K562 (cell line): ENCODE results near the gene METTL8. TPM values are rescaled to one million over a fixed set of nuclear protein-coding genes. Genes with fewer than 3 reads are reported as not detected.

ENCODE experiments used
- CTBP1 ChIP-seq: fragments of 450-650 bp; IDR thresholded peaks from 2 replicates; pipeline ENCODE4 v1.6.1; 2016; ENCODE audit warnings: borderline replicate concordance
- SRF ChIP-seq, 2 experiments: fragments of 250-450, 450-650 bp in 1 of 2; sonication (Bioruptor Pico) in 1 of 2; sonication (generic) in 1 of 2; formaldehyde crosslinking; IDR thresholded peaks; 2 replicates each; pipeline versions ENCODE4 v1.5.0 to v1.5.1; 2020 to 2022; ENCODE audit warnings: mild to moderate bottlenecking in 1 of 2, missing genetic modification reagents in 1 of 2
- TEAD1 ChIP-seq, 2 experiments: fragments of 450-650 bp in 1 of 2; sonication (generic) in 1 of 2; formaldehyde crosslinking; IDR thresholded peaks; 2 replicates each; pipeline versions ENCODE4 v1.4.0 to v1.8.0; 2020 to 2022; ENCODE audit warnings: mild to moderate bottlenecking in 2 of 2, missing genetic modification reagents in 1 of 2
- TSHZ1 ChIP-seq: fragments of 250-450 bp; sonication (Bioruptor Pico); IDR thresholded peaks from 2 replicates; pipeline ENCODE4 v1.4.0; 2020; ENCODE audit warnings: mild to moderate bottlenecking, moderate library complexity
- ZNF609 ChIP-seq: sonication (generic); formaldehyde crosslinking; IDR thresholded peaks from 2 replicates; pipeline ENCODE4 v1.8.1; 2023; ENCODE audit warnings: missing genetic modification reagents, mild to moderate bottlenecking, borderline replicate concordance
- polyA plus RNA-seq, 8 experiments: library from polyadenylated mRNA; depleted of rRNA in 4 of 8; stranded (reverse) in 5 of 8; unstranded in 3 of 8; fragments of >200 nt; fragmentation: Nextera tagmentation in 2 of 8; fragmentation: Illumina TruSeq in 1 of 8; extraction: Ambion mirVana in 2 of 8; extraction: Trizol in 1 of 8; gene quantifications; 2 replicates each; pipeline versions ENCODE4 v1.2.1 to v1.2.3, GENCODE V29; 2011 to 2014; ENCODE audit warnings: inconsistent platforms in 1 of 8, missing spikeins in 1 of 8
- total RNA-seq, 7 experiments: library from RNA; depleted of rRNA in 6 of 7; stranded (reverse); fragments of >200 nt in 6 of 7; fragmentation: Illumina TruSeq in 2 of 7; extraction: Trizol in 2 of 7; gene quantifications; 2 replicates each; pipeline versions ENCODE4 v1.2.1 to v1.2.3, GENCODE V29; 2011 to 2021; ENCODE audit warnings: low replicate concordance in 1 of 7
- TF ChIP-seq, protein P1 (sequence below): sonication (generic); formaldehyde crosslinking; IDR thresholded peaks from 2 replicates; pipeline ENCODE4 v1.8.1; 2023; ENCODE audit warnings: mild to moderate bottlenecking, missing genetic modification reagents
- TF ChIP-seq, protein P2 (sequence below), 2 experiments: fragments of 450-650 bp; conservative IDR thresholded peaks; 2 replicates each; pipeline ENCODE4 v1.6.1; 2017; ENCODE audit warnings: mild to moderate bottlenecking in 2 of 2, moderate library complexity in 2 of 2

The METTL8 gene
- total and polyA plus RNA-seq, 9 of the 15 experiments (the other 6 are each of a cell fraction or from before 2014, with no cell fraction given): 12.9 to 52.6 (median 33.7) TPM

DNA sequence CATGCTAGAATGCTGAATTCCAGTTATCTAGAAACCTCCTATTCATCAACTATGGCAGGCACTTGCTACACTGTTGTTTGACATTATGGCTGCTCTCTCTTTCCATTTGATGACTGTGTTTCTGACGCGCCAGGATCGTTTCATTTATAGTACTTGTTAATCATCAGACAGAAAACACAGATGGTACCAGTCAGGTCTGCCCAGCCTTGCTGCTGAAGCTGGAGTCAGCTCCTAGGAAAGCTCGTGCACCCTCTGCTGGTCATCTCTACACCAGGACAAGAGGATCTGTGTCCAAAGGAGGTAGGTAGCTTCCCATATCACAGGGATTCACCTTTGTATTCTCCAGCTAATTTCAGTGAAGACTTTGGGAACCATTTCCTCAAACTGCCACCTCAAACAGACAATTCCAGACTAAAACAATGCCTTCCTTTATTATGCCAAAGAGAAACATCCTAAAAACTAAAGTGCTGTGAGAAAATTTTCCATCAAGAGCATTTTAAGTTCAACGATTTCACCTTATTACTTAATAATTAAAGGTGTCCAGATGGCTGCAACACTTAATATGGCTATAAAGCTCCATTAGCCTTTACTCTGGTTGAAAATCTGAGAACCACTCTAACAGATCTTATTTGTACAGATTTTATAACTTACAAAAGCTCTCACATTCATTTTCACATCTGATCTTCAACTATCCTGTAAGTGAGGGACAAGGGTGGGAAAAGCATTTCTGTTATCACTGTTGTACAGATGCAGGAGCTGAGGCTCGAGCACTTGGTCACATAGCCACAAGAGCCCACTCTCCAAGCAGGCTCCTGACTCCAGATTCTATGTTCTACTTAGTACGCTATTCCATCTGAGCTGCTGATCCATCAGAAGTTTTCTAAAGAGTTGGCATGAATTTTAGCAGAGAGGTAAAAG is 17.5 kb downstream of the METTL8 start (continued):
- 0 out of 2 replicates have a peak, but pooled peaks have one; percentile 54 for TF ChIP-seq ZNF609 (CRISPR knock-in tag)
- TF ChIP-seq, protein P1, sequence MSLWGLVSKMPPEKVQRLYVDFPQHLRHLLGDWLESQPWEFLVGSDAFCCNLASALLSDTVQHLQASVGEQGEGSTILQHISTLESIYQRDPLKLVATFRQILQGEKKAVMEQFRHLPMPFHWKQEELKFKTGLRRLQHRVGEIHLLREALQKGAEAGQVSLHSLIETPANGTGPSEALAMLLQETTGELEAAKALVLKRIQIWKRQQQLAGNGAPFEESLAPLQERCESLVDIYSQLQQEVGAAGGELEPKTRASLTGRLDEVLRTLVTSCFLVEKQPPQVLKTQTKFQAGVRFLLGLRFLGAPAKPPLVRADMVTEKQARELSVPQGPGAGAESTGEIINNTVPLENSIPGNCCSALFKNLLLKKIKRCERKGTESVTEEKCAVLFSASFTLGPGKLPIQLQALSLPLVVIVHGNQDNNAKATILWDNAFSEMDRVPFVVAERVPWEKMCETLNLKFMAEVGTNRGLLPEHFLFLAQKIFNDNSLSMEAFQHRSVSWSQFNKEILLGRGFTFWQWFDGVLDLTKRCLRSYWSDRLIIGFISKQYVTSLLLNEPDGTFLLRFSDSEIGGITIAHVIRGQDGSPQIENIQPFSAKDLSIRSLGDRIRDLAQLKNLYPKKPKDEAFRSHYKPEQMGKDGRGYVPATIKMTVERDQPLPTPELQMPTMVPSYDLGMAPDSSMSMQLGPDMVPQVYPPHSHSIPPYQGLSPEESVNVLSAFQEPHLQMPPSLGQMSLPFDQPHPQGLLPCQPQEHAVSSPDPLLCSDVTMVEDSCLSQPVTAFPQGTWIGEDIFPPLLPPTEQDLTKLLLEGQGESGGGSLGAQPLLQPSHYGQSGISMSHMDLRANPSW: 0 out of 2 replicates have a peak, but pooled peaks have one; percentile 28
- TF ChIP-seq, protein P2, sequence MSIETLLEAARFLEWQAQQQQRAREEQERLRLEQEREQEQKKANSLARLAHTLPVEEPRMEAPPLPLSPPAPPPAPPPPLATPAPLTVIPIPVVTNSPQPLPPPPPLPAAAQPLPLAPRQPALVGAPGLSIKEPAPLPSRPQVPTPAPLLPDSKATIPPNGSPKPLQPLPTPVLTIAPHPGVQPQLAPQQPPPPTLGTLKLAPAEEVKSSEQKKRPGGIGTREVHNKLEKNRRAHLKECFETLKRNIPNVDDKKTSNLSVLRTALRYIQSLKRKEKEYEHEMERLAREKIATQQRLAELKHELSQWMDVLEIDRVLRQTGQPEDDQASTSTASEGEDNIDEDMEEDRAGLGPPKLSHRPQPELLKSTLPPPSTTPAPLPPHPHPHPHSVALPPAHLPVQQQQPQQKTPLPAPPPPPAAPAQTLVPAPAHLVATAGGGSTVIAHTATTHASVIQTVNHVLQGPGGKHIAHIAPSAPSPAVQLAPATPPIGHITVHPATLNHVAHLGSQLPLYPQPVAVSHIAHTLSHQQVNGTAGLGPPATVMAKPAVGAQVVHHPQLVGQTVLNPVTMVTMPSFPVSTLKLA (conservative IDR thresholded peaks at IDR 0.05): no peak; a peak in 1 of 4 replicates
- 0 out of 4 replicates have a peak, but pooled peaks of 1 of the 2 experiments have one; percentile 30 for TF ChIP-seq SRF (CRISPR knock-in tag; IDR thresholded peaks at IDR 0.05)
- no peak for TF ChIP-seq TSHZ1 (CRISPR knock-in tag)
- TF ChIP-seq TEAD1 (CRISPR knock-in tag; IDR thresholded peaks at IDR 0.05): no peak
- peak; percentile 31; the same call in 1 of the 2 replicates for TF ChIP-seq CTBP1
